GM18526 (cell line): ENCODE results near the gene COL9A3.

ENCODE experiments used
- POLR2A ChIP-seq: IDR thresholded peaks from 3 replicates; pipeline ENCODE4 v1.6.1; 2011; ENCODE audit not compliant: insufficient read length; ENCODE audit errors: extremely low read depth

The COL9A3 gene

GRCh38 chr20:62776035-62776691 is 40.7 kb upstream of the COL9A3 start:
- TF ChIP-seq POLR2A, result no peak

GRCh38 chr20:62776692-62777527 is 39.9 kb upstream of the COL9A3 start:
- no peak for TF ChIP-seq POLR2A

- TF ChIP-seq POLR2A, result no peak
Observed at GRCh38 chr20:62777528-62777830, 39.4 kb upstream of the COL9A3 start.

GRCh38 chr20:62778058-62778457 is 38.8 kb upstream of the COL9A3 start:
- no peak for TF ChIP-seq POLR2A

GRCh38 chr20:62778601-62779416 is 38.0 kb upstream of the COL9A3 start:
- no peak for TF ChIP-seq POLR2A

GRCh38 chr20:62779417-62779685 is 37.5 kb upstream of the COL9A3 start:
- TF ChIP-seq POLR2A, result no peak

GRCh38 chr20:62780204-62780603 is 36.6 kb upstream of the COL9A3 start:
- TF ChIP-seq POLR2A, result no peak

- TF ChIP-seq POLR2A, result no peak
Observed at GRCh38 chr20:62780696-62781095, 36.2 kb upstream of the COL9A3 start.

- TF ChIP-seq POLR2A, result no peak
Observed at GRCh38 chr20:62782149-62782892, 34.5 kb upstream of the COL9A3 start.

- TF ChIP-seq POLR2A, result no peak
Observed at GRCh38 chr20:62782893-62783278, 34.0 kb upstream of the COL9A3 start.

GRCh38 chr20:62784497-62784896 is 32.4 kb upstream of the COL9A3 start:
- no peak for TF ChIP-seq POLR2A

- TF ChIP-seq POLR2A, result no peak
Observed at GRCh38 chr20:62785393-62785792, 31.5 kb upstream of the COL9A3 start.

GRCh38 chr20:62786157-62786556 is 30.7 kb upstream of the COL9A3 start:
- TF ChIP-seq POLR2A, result no peak

- no peak for TF ChIP-seq POLR2A
Observed at GRCh38 chr20:62787321-62787720, 29.5 kb upstream of the COL9A3 start.

- TF ChIP-seq POLR2A, result no peak
Observed at GRCh38 chr20:62787866-62788265, 29.0 kb upstream of the COL9A3 start.
